Suppressor macrophage (primary cell): Measurements from ENCODE around the gene CAP1.
A peak's percentile ranks its signal among the peaks of the same experiment; 100 is the strongest.
"Not testable (repeated sequence)": the region's sequence is repeated elsewhere in the genome, so short reads cannot be mapped to it uniquely, and the experiment has no call there.

Source experiments
- DNase-seq, 4 experiments: peaks; one replicate each; pipeline ENCODE4 v3.0.0-alpha.2; 2020 to 2022
- total RNA-seq, 17 experiments: gene quantifications; one replicate each; lab custom pipeline; 2026; ENCODE audit warnings: mixed read lengths in 6 of 17, inconsistent platforms in 3 of 17; lab: John Stamatoyannopoulos, UW

Gene CAP1, protein sequence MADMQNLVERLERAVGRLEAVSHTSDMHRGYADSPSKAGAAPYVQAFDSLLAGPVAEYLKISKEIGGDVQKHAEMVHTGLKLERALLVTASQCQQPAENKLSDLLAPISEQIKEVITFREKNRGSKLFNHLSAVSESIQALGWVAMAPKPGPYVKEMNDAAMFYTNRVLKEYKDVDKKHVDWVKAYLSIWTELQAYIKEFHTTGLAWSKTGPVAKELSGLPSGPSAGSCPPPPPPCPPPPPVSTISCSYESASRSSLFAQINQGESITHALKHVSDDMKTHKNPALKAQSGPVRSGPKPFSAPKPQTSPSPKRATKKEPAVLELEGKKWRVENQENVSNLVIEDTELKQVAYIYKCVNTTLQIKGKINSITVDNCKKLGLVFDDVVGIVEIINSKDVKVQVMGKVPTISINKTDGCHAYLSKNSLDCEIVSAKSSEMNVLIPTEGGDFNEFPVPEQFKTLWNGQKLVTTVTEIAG
- total RNA-seq, result 842 to 1,465 (median 1,148) reads per million in 17 experiments

DNA sequence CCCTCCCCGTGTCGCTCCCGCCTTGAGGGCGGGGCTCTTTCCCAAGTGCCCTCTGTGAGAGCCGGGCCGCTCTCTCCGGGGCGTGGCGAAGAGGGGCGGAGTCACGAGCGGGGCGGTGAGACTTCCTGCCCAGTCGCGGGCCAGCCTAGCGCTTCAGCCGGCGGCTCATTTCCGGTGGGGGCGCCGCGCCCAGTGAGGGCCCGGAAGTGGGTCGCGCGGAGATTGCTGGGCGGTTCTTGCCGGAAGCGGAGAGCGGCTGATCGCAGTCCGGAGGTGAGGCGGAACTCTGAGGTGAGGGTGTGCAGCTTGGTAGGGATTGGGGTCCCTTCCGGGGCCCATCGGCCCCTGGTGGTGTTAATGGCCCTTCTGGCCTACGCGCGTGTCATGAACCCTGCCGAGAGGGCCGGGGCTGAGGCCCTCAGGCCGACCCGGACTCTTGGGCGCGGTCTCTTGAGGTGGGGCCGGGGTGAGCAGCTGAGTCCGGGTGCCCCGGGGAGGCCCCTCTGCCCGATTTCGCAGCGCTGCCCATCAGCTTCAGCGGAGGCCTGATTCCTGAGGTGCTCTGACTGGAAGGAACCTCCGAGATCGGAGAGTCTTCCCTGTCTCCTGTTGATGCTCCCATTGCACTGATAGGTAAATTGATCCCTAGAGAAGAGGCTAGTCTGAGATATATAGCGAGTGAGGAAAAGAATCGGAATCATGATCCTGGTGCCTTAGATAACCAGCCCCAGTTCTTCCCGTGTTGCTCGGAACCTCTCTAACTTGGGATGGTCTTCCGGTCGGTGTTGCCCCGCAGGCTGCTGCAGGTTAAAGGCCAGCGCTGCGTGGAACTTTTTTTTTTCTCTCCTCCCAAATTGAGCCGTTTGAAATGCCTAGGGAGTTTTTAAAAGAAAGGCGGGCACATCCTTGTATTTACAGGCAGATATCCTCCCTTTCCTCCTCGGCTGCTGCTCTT, at the start of gene CAP1:
Gene CAP1 (plus strand): TSS at position 219 of the 955 bp plus-strand sequence. CDS start 18,618 bp downstream, outside the sequence.
- DNase-seq, result peak; percentile 100

DNA sequence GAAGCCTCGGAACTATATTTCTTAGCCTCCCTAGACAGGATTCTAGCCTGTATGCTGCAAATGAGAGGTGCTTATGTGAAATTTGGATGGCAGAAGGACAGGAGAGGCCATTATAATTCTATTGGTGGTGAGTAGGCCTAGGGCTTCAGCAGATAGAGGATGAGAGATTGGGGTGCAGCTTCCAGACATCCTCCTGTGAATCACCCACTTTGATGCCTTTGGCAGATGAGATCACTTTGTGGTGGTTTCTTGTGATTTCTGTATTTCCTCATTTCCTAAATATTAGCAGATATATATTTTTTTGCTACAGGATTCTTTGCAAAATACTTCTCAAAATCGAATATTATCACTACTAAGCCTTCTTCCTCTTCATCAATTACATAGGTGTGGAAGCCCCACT, 48.3 kb upstream of the CAP1 start:
- peak; percentile 59 to 85 (median 76) for DNase-seq

- no peak for DNase-seq
Observed at GRCh38 chr1:39992888-39993287, 47.6 kb upstream of the CAP1 start.

DNA sequence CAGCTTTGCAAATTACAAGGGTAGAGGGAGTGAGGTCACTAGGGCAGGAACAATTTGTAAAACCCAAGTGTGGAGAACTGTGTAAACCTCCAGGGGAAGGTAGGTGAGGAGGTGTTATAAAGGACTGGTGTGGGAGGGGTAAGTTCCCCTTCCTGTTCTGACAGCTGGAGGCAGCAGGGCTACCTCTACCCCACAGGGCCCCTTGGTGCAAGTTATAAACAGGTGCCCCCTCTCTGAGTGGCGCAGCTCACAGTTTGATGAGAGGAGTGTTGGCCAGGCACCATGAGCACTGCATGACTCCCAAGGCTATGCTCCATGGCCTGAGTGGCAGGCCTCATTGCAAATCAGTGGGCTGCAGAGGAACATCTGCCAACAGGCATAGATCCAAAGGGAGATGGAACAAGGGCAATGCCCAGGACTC, 44.5 kb upstream of the CAP1 start:
- peak in 2 of 4 experiments; percentile 28 to 39 for DNase-seq

- no peak for DNase-seq
Observed at GRCh38 chr1:39996396-39997004, 44.0 kb upstream of the CAP1 start.

- no peak for DNase-seq
Observed at GRCh38 chr1:40001456-40001855, 39.1 kb upstream of the CAP1 start.

GRCh38 chr1:40003156-40004093, 37.1 kb upstream of the CAP1 start:
- DNase-seq, result peak in 2 of 4 experiments; percentile 72 to 76

GRCh38 chr1:40004857-40005256, 35.7 kb upstream of the CAP1 start:
- no peak for DNase-seq

- DNase-seq, result not testable (repeated sequence)
Observed at GRCh38 chr1:40007481-40008034, 33.0 kb upstream of the CAP1 start.

- no peak for DNase-seq
Observed at GRCh38 chr1:40011198-40011597, 29.3 kb upstream of the CAP1 start.

GRCh38 chr1:40014253-40014706, 26.2 kb upstream of the CAP1 start:
- peak in 3 of 4 experiments; percentile 30 to 56 (median 54) for DNase-seq

- DNase-seq, result peak in 1 of 4 experiments; percentile 16
Observed at GRCh38 chr1:40014812-40015594, 25.5 kb upstream of the CAP1 start.

GRCh38 chr1:40017951-40018575, 22.5 kb upstream of the CAP1 start:
- no peak for DNase-seq

GRCh38 chr1:40020447-40021085, 20.0 kb upstream of the CAP1 start:
- no peak for DNase-seq

DNA sequence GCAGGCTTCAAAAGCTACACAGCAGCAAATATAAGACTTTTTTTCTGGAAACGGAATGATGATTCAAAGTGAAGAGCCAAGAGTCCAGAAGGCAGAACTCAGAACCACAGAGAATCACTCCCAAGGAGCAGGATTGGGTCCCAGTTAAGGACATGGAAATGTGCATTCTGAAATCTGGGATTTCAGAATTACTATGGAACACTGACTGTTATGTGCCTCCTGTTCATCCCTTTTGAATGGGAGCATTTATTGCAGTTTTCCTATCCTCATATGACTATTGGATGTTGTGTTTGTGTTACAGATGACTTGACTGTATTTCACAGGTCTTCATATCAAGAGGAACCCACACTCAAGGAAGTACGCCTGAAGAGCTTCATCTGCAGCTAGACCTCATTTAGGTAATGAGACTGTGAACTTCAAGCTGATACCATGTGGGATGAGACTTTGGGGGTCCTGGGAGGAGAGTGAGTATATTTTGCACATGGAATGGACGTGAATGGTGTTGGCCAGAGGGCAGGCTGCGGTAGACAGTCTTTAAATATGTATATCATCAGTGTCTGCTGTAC, 17.1 kb upstream of the CAP1 start:
- DNase-seq, result no peak

- DNase-seq, result no peak
Observed at GRCh38 chr1:40024671-40025070, 15.9 kb upstream of the CAP1 start.

DNA sequence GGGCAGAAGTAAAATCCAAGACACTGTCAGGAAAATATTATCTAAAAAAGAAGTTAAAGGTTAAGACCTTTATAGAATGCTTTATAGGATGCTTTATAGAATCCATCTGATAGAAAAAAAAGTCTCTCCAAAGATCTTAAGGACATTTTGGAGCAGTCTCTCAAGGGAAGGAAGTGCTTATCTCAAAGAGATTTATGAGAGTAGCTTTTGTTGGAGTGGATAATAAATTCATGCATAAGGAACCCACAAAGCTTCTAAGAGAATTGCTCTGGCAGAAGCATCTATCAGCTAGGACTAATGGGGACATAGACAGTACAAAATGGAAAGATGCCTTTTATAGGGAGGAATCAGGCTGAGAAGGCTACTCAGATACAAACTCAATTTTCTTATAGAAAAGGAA, 12.9 kb upstream of the CAP1 start:
- no peak for DNase-seq

DNA sequence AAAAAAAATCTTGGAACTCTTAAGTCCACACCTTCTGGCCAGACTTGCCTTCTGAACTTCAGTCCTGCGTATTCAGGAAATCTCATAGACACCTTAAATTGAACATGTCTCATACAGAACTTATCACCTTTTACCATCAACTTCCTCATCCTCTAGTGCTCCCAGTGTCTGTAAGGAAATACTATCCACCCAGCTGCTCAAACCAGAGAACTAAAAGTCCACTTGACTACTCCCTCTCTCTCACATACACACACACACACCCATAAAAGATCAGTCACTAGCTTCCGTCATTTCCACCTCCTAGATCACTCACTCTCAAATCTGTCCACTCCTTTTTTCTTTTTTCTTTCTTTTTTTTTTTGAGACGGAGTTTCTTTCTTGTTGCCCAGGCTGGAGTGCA, 10.9 kb upstream of the CAP1 start:
- DNase-seq, result peak in 2 of 4 experiments; percentile 38 to 39
